ENCODE results near the gene TCIRG1.

TCIRG1 gene

DNA sequence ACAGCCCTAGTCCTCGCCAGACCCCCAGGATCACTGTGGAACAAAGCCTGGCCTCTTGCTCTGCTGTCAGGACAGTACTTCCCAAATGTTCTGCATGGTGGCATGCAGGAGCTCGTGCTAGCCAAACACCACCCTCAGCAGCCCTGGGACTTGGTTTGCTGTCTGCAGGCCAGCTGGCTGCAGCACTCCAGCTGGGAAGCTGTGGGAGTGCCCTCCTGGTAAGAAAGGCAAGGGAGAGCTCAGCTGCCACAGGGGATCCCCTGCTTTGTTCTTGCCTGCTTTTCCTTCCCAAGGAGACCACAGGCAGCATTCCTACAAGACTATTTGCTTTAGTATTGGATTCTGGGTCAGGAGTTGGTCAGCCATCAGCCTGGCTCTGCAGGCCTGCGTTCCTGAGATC is 27.9 kb downstream of the TCIRG1 start:
- Histone ChIP-seq H3K9me3 (ENCODE audit: insufficient read depth, low read depth, low read length) (no peaks in the 10 kb centered on the region), H3K4me1 (ENCODE audit: insufficient read depth, low read length) (no peaks in the 10 kb centered on the region), H3K27me3 (ENCODE audit: insufficient read depth, low read length) (no peaks in the 10 kb centered on the region), H3K4me3 (ENCODE audit: low read length) (no peak overlapping the region), H3K27ac (ENCODE audit: low read depth, low read length) (no peak overlapping the region), H3K36me3 (ENCODE audit: insufficient read depth, low read length) (peaks cover 99% of the 10 kb centered on the region), H3K9ac (ENCODE audit: low read depth, low read length) (no peak overlapping the region)
- WGBS = 89% methylated on average over 3 of the region's 3 CpGs

DNA sequence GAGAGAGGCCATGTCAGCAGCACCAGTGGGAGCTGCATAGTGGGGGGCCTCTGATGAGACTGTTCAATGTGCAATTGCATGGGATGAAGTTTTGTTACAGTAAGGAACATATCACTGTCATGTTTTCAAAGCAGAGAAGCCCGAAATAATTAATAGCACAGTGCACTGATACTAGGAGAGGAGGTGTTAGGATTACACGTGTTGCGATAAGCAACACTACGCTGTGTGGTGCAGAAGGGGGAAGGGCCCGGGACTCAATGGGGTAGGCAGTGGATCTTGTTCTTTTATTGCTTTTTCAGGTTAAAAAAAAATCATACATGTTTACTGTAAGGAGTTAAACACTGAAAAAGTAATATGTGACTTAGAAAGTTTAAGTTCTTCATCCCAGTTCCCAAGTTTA is 29.2 kb downstream of the TCIRG1 start:
- Histone ChIP-seq H3K9me3 (ENCODE audit: insufficient read depth, low read depth, low read length) (no peaks in the 10 kb centered on the region), H3K9ac (ENCODE audit: low read depth, low read length) (no peak overlapping the region), H3K4me1 (ENCODE audit: insufficient read depth, low read length) (no peaks in the 10 kb centered on the region), H3K27ac (ENCODE audit: low read depth, low read length) (no peak overlapping the region), H3K36me3 (ENCODE audit: insufficient read depth, low read length) (peaks cover 99% of the 10 kb centered on the region), H3K4me3 (ENCODE audit: low read length) (no peak overlapping the region), H3K27me3 (ENCODE audit: insufficient read depth, low read length) (no peaks in the 10 kb centered on the region)
- 94% methylated on average over 5 of the region's 5 CpGs for WGBS

DNA sequence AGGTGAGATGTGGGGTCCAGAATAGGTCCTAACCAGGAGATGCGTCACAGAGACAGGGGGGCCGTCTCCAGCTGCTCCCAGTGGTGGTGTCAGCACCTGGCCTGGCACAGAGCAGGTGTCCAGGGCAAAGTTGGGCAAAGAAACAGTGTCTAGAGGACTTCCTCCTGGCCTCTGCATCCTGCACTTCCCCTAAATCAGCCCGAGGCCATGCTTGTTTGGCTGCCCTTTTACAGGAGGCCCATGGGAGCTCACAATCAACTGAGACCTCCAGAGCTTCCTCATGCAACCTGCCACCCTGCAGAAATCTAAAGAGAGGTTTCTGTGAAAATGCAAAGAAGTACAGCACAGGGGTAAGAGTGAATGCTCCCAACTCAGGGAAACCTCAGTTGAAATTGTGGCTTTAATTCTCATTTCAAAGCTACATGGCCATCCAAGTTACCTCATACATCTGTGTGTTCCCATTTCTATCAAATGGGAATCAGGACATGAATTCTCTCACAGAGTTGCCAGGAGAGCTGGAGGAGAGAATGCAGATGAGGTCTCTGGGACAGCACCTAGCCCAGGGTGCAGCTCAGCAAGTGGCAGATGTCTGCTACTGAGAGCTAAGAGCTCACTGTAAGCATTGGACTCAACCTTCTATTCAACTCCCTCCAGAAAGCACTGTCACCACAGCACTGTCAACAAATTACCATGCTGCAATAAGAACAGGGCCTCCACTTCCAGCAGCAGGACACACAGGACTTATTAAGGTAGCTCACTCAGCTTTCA is 32.6 kb downstream of the TCIRG1 start:
- Histone ChIP-seq H3K4me3 (ENCODE audit: low read length) (no peak overlapping the region), H3K4me1 (ENCODE audit: insufficient read depth, low read length) (no peaks in the 10 kb centered on the region), H3K36me3 (ENCODE audit: insufficient read depth, low read length) (peaks cover 98% of the 10 kb centered on the region), H3K27ac (ENCODE audit: low read depth, low read length) (no peak overlapping the region), H3K27me3 (ENCODE audit: insufficient read depth, low read length) (no peaks in the 10 kb centered on the region), H3K9ac (ENCODE audit: low read depth, low read length) (no peak overlapping the region), H3K9me3 (ENCODE audit: insufficient read depth, low read depth, low read length) (no peaks in the 10 kb centered on the region)
- WGBS = 92% methylated on average over 3 of the region's 3 CpGs

- no peak overlapping the region for H3K9ac ChIP-seq (ENCODE audit: low read depth, low read length)
- WGBS = 95% methylated on average over 9 of the region's 10 CpGs
- peaks cover 83% of the 10 kb centered on the region for H3K36me3 ChIP-seq (ENCODE audit: insufficient read depth, low read length)
- no peaks in the 10 kb centered on the region for H3K9me3 ChIP-seq (ENCODE audit: insufficient read depth, low read depth, low read length)
- no peak overlapping the region for H3K27ac ChIP-seq (ENCODE audit: low read depth, low read length)
- H3K4me1 ChIP-seq (ENCODE audit: insufficient read depth, low read length) = no peaks in the 10 kb centered on the region
- H3K27me3 ChIP-seq (ENCODE audit: insufficient read depth, low read length) = no peaks in the 10 kb centered on the region
- H3K4me3 ChIP-seq (ENCODE audit: low read length) = no peak overlapping the region
These were observed 35.9 kb downstream of the TCIRG1 start for GRCh38 chr11:68074584-68075352.

GRCh38 chr11:68076371-68077042 is 37.7 kb downstream of the TCIRG1 start:
- Histone ChIP-seq H3K9ac (ENCODE audit: low read depth, low read length) (no peak overlapping the region), H3K4me1 (ENCODE audit: insufficient read depth, low read length) (no peaks in the 10 kb centered on the region), H3K27ac (ENCODE audit: low read depth, low read length) (no peak overlapping the region), H3K4me3 (ENCODE audit: low read length) (no peak overlapping the region), H3K27me3 (ENCODE audit: insufficient read depth, low read length) (no peaks in the 10 kb centered on the region), H3K36me3 (ENCODE audit: insufficient read depth, low read length) (peaks cover 83% of the 10 kb centered on the region), H3K9me3 (ENCODE audit: insufficient read depth, low read depth, low read length) (no peaks in the 10 kb centered on the region)
- 90% methylated on average over 10 of the region's 11 CpGs for WGBS

DNA sequence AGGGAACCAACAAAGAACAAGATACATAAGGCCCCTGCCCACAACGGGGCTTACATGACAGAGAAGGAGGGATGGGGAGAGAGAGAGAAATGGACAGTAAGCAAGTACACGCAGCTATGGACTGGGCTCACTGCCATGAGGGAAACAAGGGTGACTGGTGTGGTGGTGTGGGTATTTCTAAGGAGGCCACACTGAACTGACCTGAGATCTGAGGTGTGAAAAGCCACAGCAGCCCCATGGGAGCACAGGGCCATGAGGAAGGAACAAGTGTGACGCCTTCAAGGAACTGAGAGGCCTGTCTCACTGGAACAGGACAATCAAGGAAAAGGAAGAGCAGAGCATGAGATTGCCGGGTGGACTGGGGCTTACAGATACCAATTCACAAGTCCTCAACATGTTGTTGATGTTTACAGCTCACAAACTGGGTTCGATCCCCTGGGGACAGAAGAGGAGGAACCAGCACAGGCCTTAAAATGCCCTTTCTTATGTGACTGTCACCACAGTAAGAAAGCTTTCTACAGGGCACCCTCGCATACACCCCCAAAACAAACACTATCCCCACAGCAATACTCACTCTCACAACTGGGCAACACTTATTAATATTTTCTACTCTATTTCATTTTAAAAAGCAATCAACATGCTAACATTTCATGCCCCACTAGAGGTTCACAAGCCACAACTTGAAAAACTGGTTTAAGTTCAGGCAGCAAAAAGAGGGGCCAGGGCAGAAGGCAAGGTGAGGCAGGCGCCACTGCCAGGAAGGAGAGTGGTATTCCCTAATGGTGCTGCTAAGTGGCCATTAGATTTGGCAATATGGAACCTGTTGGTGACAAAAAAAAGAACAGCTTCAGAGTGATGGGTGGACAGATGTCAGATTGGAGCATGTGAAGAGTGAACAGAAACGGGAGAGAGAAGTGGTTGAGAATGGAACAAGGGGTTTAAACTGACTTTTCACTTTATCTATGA is 39.1 kb downstream of the TCIRG1 start:
- no peaks in the 10 kb centered on the region for H3K4me1 ChIP-seq (ENCODE audit: insufficient read depth, low read length)
- H3K36me3 ChIP-seq (ENCODE audit: insufficient read depth, low read length) = peaks cover 80% of the 10 kb centered on the region
- WGBS = 95% methylated on average over 8 of the region's 8 CpGs
- H3K9ac ChIP-seq (ENCODE audit: low read depth, low read length) = no peak overlapping the region
- H3K4me3 ChIP-seq (ENCODE audit: low read length) = no peak overlapping the region
- H3K27ac ChIP-seq (ENCODE audit: low read depth, low read length) = no peak overlapping the region
- no peaks in the 10 kb centered on the region for H3K27me3 ChIP-seq (ENCODE audit: insufficient read depth, low read length)
- H3K9me3 ChIP-seq (ENCODE audit: insufficient read depth, low read depth, low read length) = no peaks in the 10 kb centered on the region

- Histone ChIP-seq H3K9me3 (ENCODE audit: insufficient read depth, low read depth, low read length) (no peaks in the 10 kb centered on the region), H3K9ac (ENCODE audit: low read depth, low read length) (no peak overlapping the region), H3K4me3 (ENCODE audit: low read length) (no peak overlapping the region), H3K36me3 (ENCODE audit: insufficient read depth, low read length) (peaks cover 55% of the 10 kb centered on the region), H3K27ac (ENCODE audit: low read depth, low read length) (no peak overlapping the region), H3K27me3 (ENCODE audit: insufficient read depth, low read length) (no peaks in the 10 kb centered on the region), H3K4me1 (ENCODE audit: insufficient read depth, low read length) (no peaks in the 10 kb centered on the region)
- WGBS = 97% methylated on average over 8 of the region's 8 CpGs
These were observed 42.0 kb downstream of the TCIRG1 start for GRCh38 chr11:68080860-68081259.

DNA sequence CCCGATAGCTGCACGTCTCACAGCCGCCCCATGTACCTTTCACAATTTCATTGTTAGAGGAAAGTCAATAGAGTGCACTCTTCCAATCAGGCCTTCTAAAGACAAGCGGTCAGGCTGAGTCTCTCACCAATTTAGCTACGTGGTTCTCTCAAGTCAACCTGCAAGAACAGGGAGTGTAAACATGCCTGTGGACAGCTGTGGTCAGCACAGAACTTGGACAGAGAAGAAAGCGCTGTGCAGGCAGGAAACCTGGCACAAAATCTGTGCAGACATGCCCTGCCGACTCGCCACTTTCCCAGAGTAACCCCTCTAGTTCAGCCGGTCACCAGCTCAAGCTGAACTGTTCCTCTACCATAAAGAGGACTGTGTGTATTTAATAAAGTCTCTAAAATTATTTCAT is 42.9 kb downstream of the TCIRG1 start:
- Histone ChIP-seq H3K36me3 (ENCODE audit: insufficient read depth, low read length) (peaks cover 49% of the 10 kb centered on the region), H3K27ac (ENCODE audit: low read depth, low read length) (no peak overlapping the region), H3K9ac (ENCODE audit: low read depth, low read length) (no peak overlapping the region), H3K27me3 (ENCODE audit: insufficient read depth, low read length) (no peaks in the 10 kb centered on the region), H3K9me3 (ENCODE audit: insufficient read depth, low read depth, low read length) (no peaks in the 10 kb centered on the region), H3K4me1 (ENCODE audit: insufficient read depth, low read length) (no peaks in the 10 kb centered on the region), H3K4me3 (ENCODE audit: low read length) (no peak overlapping the region)
- WGBS = 95% methylated on average over 9 of the region's 9 CpGs

DNA sequence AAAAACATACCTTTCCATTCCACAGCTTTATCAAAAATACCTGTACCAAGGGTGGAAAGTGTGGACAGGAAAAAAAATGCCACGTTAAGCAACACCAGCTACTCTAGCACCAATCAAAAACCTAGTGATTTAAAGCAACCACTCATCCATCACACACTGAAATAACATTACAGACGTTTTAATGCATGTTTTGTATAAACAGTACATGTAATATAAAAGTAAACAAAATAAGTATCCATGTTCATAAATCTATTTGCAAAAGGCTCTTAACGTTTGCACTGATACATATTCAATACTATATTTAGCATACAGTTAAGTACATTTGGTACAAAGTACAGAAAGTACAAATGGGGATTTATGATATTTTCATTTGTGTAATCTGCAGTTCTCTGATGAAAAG is 43.7 kb downstream of the TCIRG1 start:
- no peak overlapping the region for H3K9ac ChIP-seq (ENCODE audit: low read depth, low read length)
- no peak overlapping the region for H3K27ac ChIP-seq (ENCODE audit: low read depth, low read length)
- H3K9me3 ChIP-seq (ENCODE audit: insufficient read depth, low read depth, low read length) = no peaks in the 10 kb centered on the region
- no peak overlapping the region for H3K4me3 ChIP-seq (ENCODE audit: low read length)
- H3K36me3 ChIP-seq (ENCODE audit: insufficient read depth, low read length) = peaks cover 45% of the 10 kb centered on the region
- H3K4me1 ChIP-seq (ENCODE audit: insufficient read depth, low read length) = no peaks in the 10 kb centered on the region
- 100% methylated on average over 1 of the region's 3 CpGs for WGBS
- no peaks in the 10 kb centered on the region for H3K27me3 ChIP-seq (ENCODE audit: insufficient read depth, low read length)

DNA sequence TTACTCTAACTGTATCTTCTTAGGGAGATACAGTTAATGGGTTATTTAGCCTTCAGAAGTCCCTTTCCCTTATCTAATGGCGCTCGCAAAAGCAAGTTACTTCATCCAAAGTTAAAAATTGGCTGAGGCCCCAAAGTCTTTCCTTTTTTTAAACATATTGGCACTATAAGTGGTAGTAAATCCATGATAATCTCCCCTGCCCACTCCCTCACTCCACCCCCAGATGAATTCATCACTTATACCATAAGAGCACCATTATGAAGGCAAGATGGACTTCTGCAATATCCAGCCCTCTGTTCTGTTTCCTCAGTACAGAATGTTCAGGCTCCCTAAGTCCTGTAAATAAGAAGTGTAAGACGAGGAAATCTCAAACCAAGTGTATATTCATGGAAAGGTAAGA is 44.7 kb downstream of the TCIRG1 start:
- peaks cover 36% of the 10 kb centered on the region for H3K36me3 ChIP-seq (ENCODE audit: insufficient read depth, low read length)
- no peaks in the 10 kb centered on the region for H3K27me3 ChIP-seq (ENCODE audit: insufficient read depth, low read length)
- no peaks in the 10 kb centered on the region for H3K4me1 ChIP-seq (ENCODE audit: insufficient read depth, low read length)
- no peak overlapping the region for H3K9ac ChIP-seq (ENCODE audit: low read depth, low read length)
- 92% methylated on average over 3 of the region's 3 CpGs for WGBS
- no peaks in the 10 kb centered on the region for H3K9me3 ChIP-seq (ENCODE audit: insufficient read depth, low read depth, low read length)
- H3K27ac ChIP-seq (ENCODE audit: low read depth, low read length) = no peak overlapping the region
- no peak overlapping the region for H3K4me3 ChIP-seq (ENCODE audit: low read length)

Measured in HUES64 (cell line).